Measurements from ENCODE around the gene PPM1H. TPM values are rescaled to one million over a fixed set of nuclear protein-coding genes. Genes with fewer than 3 reads are reported as not detected.

The PPM1H gene
- total RNA-seq, 6 experiments from 2014 or later = 7.0 to 20.9 (median 8.4) TPM

- Mint-ChIP-seq H3K4me3 (no peak overlapping the region), H3K27me3 (ENCODE audit: insufficient read depth) (no peaks in the 10 kb centered on the region; the same call in 1 of the 2 replicates), H3K27ac (no peak overlapping the region), H3K9me3 (no peaks in the 10 kb centered on the region), H3K36me3 (ENCODE audit: low read depth) (no peaks in the 10 kb centered on the region; the same call in 1 of the 2 replicates), H3K4me1 (ENCODE audit: low read depth) (peaks cover 15% of the 10 kb centered on the region)
- no peak for TF ChIP-seq CTCF (IDR thresholded peaks at IDR 0.05)
- no peak for DNase-seq
Observed at GRCh38 chr12:62766496-62766895, 168.5 kb downstream of the PPM1H start.

- Mint-ChIP-seq H3K4me1 (ENCODE audit: low read depth) (peaks cover 37% of the 10 kb centered on the region), H3K9me3 (no peaks in the 10 kb centered on the region), H3K4me3 (no peak overlapping the region), H3K27ac (no peak overlapping the region), H3K27me3 (ENCODE audit: insufficient read depth) (peaks cover 2% of the 10 kb centered on the region; the same call in 1 of the 2 replicates), H3K36me3 (ENCODE audit: low read depth) (peaks cover 6% of the 10 kb centered on the region)
- DNase-seq = no peak
- TF ChIP-seq CTCF (IDR thresholded peaks at IDR 0.05) = no peak
Observed at GRCh38 chr12:62763861-62764645, 170.9 kb downstream of the PPM1H start.

- peaks cover 6% of the 10 kb centered on the region for H3K36me3 Mint-ChIP-seq (ENCODE audit: low read depth)
- H3K9me3 Mint-ChIP-seq = no peaks in the 10 kb centered on the region
- peaks cover 2% of the 10 kb centered on the region; the same call in 1 of the 2 replicates for H3K27me3 Mint-ChIP-seq (ENCODE audit: insufficient read depth)
- no peak overlapping the region for H3K27ac Mint-ChIP-seq
- no peak overlapping the region for H3K4me3 Mint-ChIP-seq
- peaks cover 44% of the 10 kb centered on the region for H3K4me1 Mint-ChIP-seq (ENCODE audit: low read depth)
- no peak for DNase-seq
- TF ChIP-seq CTCF (IDR thresholded peaks at IDR 0.05) = no peak
Observed at GRCh38 chr12:62763312-62763711, 171.6 kb downstream of the PPM1H start.

GRCh38 chr12:62762645-62763044, 172.3 kb downstream of the PPM1H start:
- H3K27ac Mint-ChIP-seq = no peak overlapping the region
- no peaks in the 10 kb centered on the region for H3K9me3 Mint-ChIP-seq
- H3K27me3 Mint-ChIP-seq (ENCODE audit: insufficient read depth) = peaks cover 2% of the 10 kb centered on the region; the same call in 1 of the 2 replicates
- H3K36me3 Mint-ChIP-seq (ENCODE audit: low read depth) = peaks cover 6% of the 10 kb centered on the region
- peaks cover 47% of the 10 kb centered on the region for H3K4me1 Mint-ChIP-seq (ENCODE audit: low read depth)
- no peak for DNase-seq
- TF ChIP-seq CTCF (IDR thresholded peaks at IDR 0.05) = no peak
- H3K4me3 Mint-ChIP-seq = no peak overlapping the region

- H3K27ac Mint-ChIP-seq = no peak overlapping the region
- peaks cover 6% of the 10 kb centered on the region for H3K36me3 Mint-ChIP-seq (ENCODE audit: low read depth)
- H3K4me3 Mint-ChIP-seq = no peak overlapping the region
- H3K27me3 Mint-ChIP-seq (ENCODE audit: insufficient read depth) = peaks cover 2% of the 10 kb centered on the region; the same call in 1 of the 2 replicates
- no peak for TF ChIP-seq CTCF (IDR thresholded peaks at IDR 0.05)
- H3K9me3 Mint-ChIP-seq = no peaks in the 10 kb centered on the region
- no peak for DNase-seq
- peaks cover 47% of the 10 kb centered on the region for H3K4me1 Mint-ChIP-seq (ENCODE audit: low read depth)
Observed at GRCh38 chr12:62761658-62762057, 173.3 kb downstream of the PPM1H start.

All from HFFc6 (cell line).